ENCODE measurements around the gene LCLAT1. TPM values are rescaled to one million over a fixed set of nuclear protein-coding genes. Genes with fewer than 3 reads are reported as not detected.
"Not testable (repeated sequence)": the region's sequence is repeated elsewhere in the genome, so short reads cannot be mapped to it uniquely, and the experiment has no call there.

LCLAT1 gene
- total RNA-seq, 4 donors from 2014 or later, result 11.9 to 13.5 (median 12.6) TPM

DNA sequence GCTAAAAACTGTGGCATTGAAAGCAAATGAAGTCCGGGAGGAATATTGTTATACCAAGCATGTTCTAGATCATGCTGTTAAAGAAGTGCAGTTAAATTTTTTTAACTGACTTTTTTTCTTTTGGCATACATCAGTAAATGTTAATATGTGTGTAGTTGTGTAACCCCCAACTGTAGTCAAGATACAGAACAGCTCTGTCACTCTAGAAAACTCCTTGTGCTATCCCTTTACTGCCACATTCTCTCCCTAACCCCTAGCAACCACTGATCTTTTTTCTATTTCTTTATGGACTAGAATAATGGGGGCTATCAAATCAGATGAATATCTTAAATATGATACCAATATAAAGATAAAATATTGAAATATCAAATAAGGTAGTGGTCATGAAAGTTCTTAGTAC, 46.4 kb downstream of the LCLAT1 start:
- TF ChIP-seq POLR2A (IDR thresholded peaks at IDR 0.05) (no peak), CTCF (IDR thresholded peaks at IDR 0.05) (no peak)
- Histone ChIP-seq H3K27ac (no peak overlapping the region), H3K9me3 (peaks cover 0 to 6% (median 0%) of the 10 kb centered on the region in 3 donors), H3K4me3 (no peak overlapping the region), H3K36me3 (no peaks in the 10 kb centered on the region), H3K4me1 (peaks cover 0 to 14% (median 0%) of the 10 kb centered on the region in 3 donors), H3K27me3 (no peaks in the 10 kb centered on the region)
- no peak for DNase-seq
- 64 to 85% methylated on average over 1 of the region's 1 CpG for WGBS, 2 donors
- intact Hi-C loops (cut with DNase I), result no loop called here

- H3K36me3 ChIP-seq; H3K4me3 ChIP-seq; H3K27me3 ChIP-seq; H3K27ac ChIP-seq; intact Hi-C loops (cut with DNase I); DNase-seq: not testable (repeated sequence)
- H3K4me1 ChIP-seq, result peaks cover 0 to 14% (median 0%) of the 10 kb centered on the region in 3 donors
- 59 to 77% methylated on average over 2 of the region's 2 CpGs for WGBS, 2 donors
- H3K9me3 ChIP-seq, result peaks cover 0 to 15% (median 8%) of the 10 kb centered on the region in 3 donors
These were observed 48.9 kb downstream of the LCLAT1 start for GRCh38 chr2:30495896-30496295.

DNA sequence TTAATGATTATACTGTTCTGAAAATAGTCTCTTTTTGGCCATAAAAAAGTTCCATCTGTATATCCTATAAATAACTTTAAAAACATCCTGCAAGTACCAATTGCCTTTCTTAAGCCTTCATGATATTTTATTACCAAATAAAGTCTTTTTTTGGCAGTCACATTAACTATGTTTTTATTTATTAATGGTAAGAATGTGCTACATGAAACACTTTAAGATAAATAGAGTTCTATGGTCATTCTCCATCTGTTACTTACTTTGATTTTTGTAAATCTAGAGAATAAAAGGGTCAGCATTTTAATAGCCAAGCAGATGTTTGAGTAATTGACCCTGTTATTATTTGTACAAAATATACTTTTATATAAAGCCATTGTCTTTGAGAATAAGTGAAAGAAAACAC, 52.6 kb downstream of the LCLAT1 start:
- H3K27me3 ChIP-seq, result no peaks in the 10 kb centered on the region
- no peak for TF ChIP-seq CTCF (IDR thresholded peaks at IDR 0.05)
- TF ChIP-seq POLR2A (IDR thresholded peaks at IDR 0.05), result no peak
- peaks cover 0 to 15% (median 0%) of the 10 kb centered on the region in 3 donors for H3K4me1 ChIP-seq
- H3K27ac ChIP-seq, result no peak overlapping the region
- H3K9me3 ChIP-seq, result peaks cover 0 to 18% (median 8%) of the 10 kb centered on the region in 3 donors
- intact Hi-C loops (cut with DNase I), result no loop called here
- DNase-seq, result no peak
- H3K36me3 ChIP-seq, result peaks cover 0 to 4% (median 0%) of the 10 kb centered on the region in 3 donors
- H3K4me3 ChIP-seq, result no peak overlapping the region

DNA sequence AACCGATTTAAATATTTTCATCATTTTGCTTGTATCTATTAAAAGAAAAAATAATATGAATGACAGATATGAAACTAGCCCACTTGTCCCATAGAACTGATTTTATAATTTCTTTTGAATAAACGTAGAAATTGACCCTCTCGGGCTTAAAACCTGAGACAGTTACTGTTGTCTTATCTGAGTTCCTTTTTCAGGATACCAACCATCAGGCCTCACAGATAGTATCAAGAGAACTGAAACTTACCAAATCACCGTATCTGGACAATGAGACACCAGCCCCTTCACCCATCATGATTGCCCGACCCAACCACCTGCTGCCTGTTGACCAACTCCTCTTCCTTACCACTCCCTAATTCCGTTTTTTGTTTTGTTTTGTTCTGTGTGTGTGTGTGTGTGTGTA, 53.7 kb downstream of the LCLAT1 start:
- no peak overlapping the region for H3K4me3 ChIP-seq
- peaks cover 0 to 17% (median 0%) of the 10 kb centered on the region in 3 donors for H3K4me1 ChIP-seq
- H3K27me3 ChIP-seq, result no peaks in the 10 kb centered on the region
- 91 to 95% methylated on average over 6 of the region's 6 CpGs for WGBS, 2 donors
- no peak for DNase-seq
- peaks cover 0 to 18% (median 8%) of the 10 kb centered on the region in 3 donors for H3K9me3 ChIP-seq
- peaks cover 0 to 4% (median 0%) of the 10 kb centered on the region in 3 donors for H3K36me3 ChIP-seq
- TF ChIP-seq POLR2A (IDR thresholded peaks at IDR 0.05) (no peak), CTCF (IDR thresholded peaks at IDR 0.05) (no peak)
- H3K27ac ChIP-seq, result no peak overlapping the region
- intact Hi-C loops (cut with DNase I), result no loop called here

- intact Hi-C loops (cut with DNase I), result no loop called here
- no peak for DNase-seq
- Histone ChIP-seq H3K9me3 (peaks cover 0 to 18% (median 8%) of the 10 kb centered on the region in 3 donors), H3K27ac (no peak overlapping the region), H3K36me3 (peaks cover 0 to 4% (median 0%) of the 10 kb centered on the region in 3 donors), H3K4me3 (no peak overlapping the region), H3K27me3 (no peaks in the 10 kb centered on the region), H3K4me1 (peaks cover 0 to 11% (median 0%) of the 10 kb centered on the region in 3 donors)
- TF ChIP-seq CTCF (IDR thresholded peaks at IDR 0.05) (no peak), POLR2A (IDR thresholded peaks at IDR 0.05) (no peak)
These were observed 55.3 kb downstream of the LCLAT1 start for GRCh38 chr2:30502310-30502709.

Measured in esophagus squamous epithelium (tissue), 5 donors.